Breast epithelium (tissue), 4 donors: ENCODE results near the gene MDN1. TPM values are rescaled to one million over a fixed set of nuclear protein-coding genes. Genes with fewer than 3 reads are reported as not detected.

Experiments
- DNase-seq, 2 donors: peaks; one replicate each; pipeline ENCODE4 v3.0.0-alpha.2; 2019; ENCODE audit warnings: low spot score in 2 of 2
- H3K27ac ChIP-seq, 2 donors: fragments of 200-600 bp; sonication (generic) in 1 of 2; one replicate each; pipeline ENCODE4 v1.5.1; 2016 to 2019; ENCODE audit warnings: mild to moderate bottlenecking in 1 of 2
- H3K27me3 ChIP-seq, 2 donors: fragments of 200-600 bp; sonication (generic) in 1 of 2; one replicate each; pipeline versions ENCODE4 v1.5.1 to v1.6.0; 2017 to 2019; ENCODE audit warnings: control low read depth in 1 of 2, mild to moderate bottlenecking in 1 of 2
- H3K36me3 ChIP-seq: fragments of 200-600 bp; one replicate; pipeline ENCODE4 v1.5.1; 2019
- H3K4me1 ChIP-seq, 2 donors: fragments of 200-600 bp; sonication (generic); one replicate each; pipeline ENCODE4 v1.5.1; 2016 to 2019; ENCODE audit warnings: control low read depth in 1 of 2
- H3K4me3 ChIP-seq, 3 donors: fragments of 200-600 bp; sonication (generic); 1 replicate in 2 of 3; 2 replicates in 1 of 3; pipeline ENCODE4 v1.5.1; 2016 to 2019; ENCODE audit warnings: mild to moderate bottlenecking in 3 of 3, moderate library complexity in 2 of 3
- H3K9me3 ChIP-seq, 2 donors: fragments of 200-600 bp; sonication (generic) in 1 of 2; one replicate each; pipeline ENCODE4 v1.5.1; 2016 to 2019; ENCODE audit warnings: control low read depth in 1 of 2
- POLR2A ChIP-seq: fragments of 450-650 bp; IDR thresholded peaks from one replicate; pipeline ENCODE4 v1.6.1; 2016; ENCODE audit warnings: antibody characterized with exemption, mild to moderate bottlenecking, moderate library complexity
- POLR2AphosphoS5 ChIP-seq, 3 donors: sonication (generic); formaldehyde crosslinking; IDR thresholded peaks; one replicate each; pipeline ENCODE4 v1.6.1; 2017; ENCODE audit warnings: antibody characterized with exemption in 3 of 3
- intact Hi-C: fragments of 100-400 bp; cut with DNase I; formaldehyde crosslinking; loops from one replicate; pipeline ENCODE4 v1.15.1; 2023; ENCODE audit warnings: low total_unique reads
- total RNA-seq, 3 donors: library from RNA; depleted of rRNA; stranded (reverse); fragments of >200 nt; gene quantifications; one replicate each; pipeline ENCODE4 v1.1.0, GENCODE V29; 2016
- TF ChIP-seq, protein P1 (sequence below), 3 donors: fragments of 450-650 bp; IDR thresholded peaks; one replicate each; pipeline ENCODE4 v1.5.1; 2016 to 2017; ENCODE audit warnings: antibody characterized with exemption in 3 of 3, mild to moderate bottlenecking in 3 of 3, moderate library complexity in 3 of 3

Gene MDN1
- total RNA-seq, 3 donors from 2014 or later: 24.6 to 38.8 (median 38.0) TPM

DNA sequence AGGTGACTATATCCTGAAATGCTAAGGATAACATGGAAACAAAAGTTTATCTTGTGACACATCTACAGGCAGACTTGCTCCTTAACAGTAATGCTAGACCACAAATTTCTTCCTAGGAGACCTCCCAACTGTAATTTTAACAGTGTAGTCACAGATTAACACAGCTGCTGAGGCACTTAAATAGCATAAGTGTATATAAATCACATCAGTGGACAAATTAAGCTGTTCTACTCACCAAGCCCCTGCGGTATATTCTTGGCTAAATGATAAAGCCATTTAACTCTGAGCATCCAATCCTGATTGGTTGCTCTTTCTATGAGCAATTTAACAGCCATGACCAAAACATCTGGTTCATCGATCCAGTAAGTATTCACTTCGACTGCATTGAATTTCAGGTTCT lies 107.8 kb downstream of the MDN1 start:
- H3K27me3 ChIP-seq: no peaks in the 10 kb centered on the region
- no peak overlapping the region for H3K27ac ChIP-seq
- H3K36me3 ChIP-seq: no peaks in the 10 kb centered on the region
- no peak for DNase-seq
- H3K4me3 ChIP-seq: no peak overlapping the region
- H3K4me1 ChIP-seq: no peaks in the 10 kb centered on the region
- TF ChIP-seq POLR2AphosphoS5 (IDR thresholded peaks at IDR 0.05): no peak
- H3K9me3 ChIP-seq: no peaks in the 10 kb centered on the region
- intact Hi-C loops: no loop called here

GRCh38 chr6:89708316-89708715 lies 111.3 kb downstream of the MDN1 start:
- Histone ChIP-seq H3K36me3 (no peaks in the 10 kb centered on the region), H3K4me1 (no peaks in the 10 kb centered on the region), H3K9me3 (no peaks in the 10 kb centered on the region), H3K4me3 (no peak overlapping the region), H3K27ac (no peak overlapping the region), H3K27me3 (no peaks in the 10 kb centered on the region)
- DNase-seq: no peak
- TF ChIP-seq POLR2A: no peak
- no peak for TF ChIP-seq POLR2AphosphoS5 (IDR thresholded peaks at IDR 0.05)
- TF ChIP-seq, protein P1, sequence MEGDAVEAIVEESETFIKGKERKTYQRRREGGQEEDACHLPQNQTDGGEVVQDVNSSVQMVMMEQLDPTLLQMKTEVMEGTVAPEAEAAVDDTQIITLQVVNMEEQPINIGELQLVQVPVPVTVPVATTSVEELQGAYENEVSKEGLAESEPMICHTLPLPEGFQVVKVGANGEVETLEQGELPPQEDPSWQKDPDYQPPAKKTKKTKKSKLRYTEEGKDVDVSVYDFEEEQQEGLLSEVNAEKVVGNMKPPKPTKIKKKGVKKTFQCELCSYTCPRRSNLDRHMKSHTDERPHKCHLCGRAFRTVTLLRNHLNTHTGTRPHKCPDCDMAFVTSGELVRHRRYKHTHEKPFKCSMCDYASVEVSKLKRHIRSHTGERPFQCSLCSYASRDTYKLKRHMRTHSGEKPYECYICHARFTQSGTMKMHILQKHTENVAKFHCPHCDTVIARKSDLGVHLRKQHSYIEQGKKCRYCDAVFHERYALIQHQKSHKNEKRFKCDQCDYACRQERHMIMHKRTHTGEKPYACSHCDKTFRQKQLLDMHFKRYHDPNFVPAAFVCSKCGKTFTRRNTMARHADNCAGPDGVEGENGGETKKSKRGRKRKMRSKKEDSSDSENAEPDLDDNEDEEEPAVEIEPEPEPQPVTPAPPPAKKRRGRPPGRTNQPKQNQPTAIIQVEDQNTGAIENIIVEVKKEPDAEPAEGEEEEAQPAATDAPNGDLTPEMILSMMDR (IDR thresholded peaks at IDR 0.05): no peak
- intact Hi-C loops: no loop called here

GRCh38 chr6:89707766-89708165 lies 111.8 kb downstream of the MDN1 start:
- Histone ChIP-seq H3K36me3 (no peaks in the 10 kb centered on the region), H3K27me3 (no peaks in the 10 kb centered on the region)

GRCh38 chr6:89706121-89706520 lies 113.5 kb downstream of the MDN1 start:
- Histone ChIP-seq H3K36me3 (peaks cover 5% of the 10 kb centered on the region), H3K27ac (no peak overlapping the region), H3K9me3 (no peaks in the 10 kb centered on the region), H3K27me3 (no peaks in the 10 kb centered on the region), H3K4me3 (no peak overlapping the region), H3K4me1 (no peaks in the 10 kb centered on the region)
- TF ChIP-seq POLR2A (no peak), POLR2AphosphoS5 (IDR thresholded peaks at IDR 0.05) (no peak)
- TF ChIP-seq, protein P1 (IDR thresholded peaks at IDR 0.05): no peak
- no peak for DNase-seq
- intact Hi-C loops: loop anchor here (2.0 kb wide), 1 partner anchor 57 kb away; no protein-coding TSS in a partner anchor

More at GRCh38 chr6:89707766-89708165, 111.8 kb downstream of the MDN1 start:
- H3K4me3 ChIP-seq: no peak overlapping the region
- intact Hi-C loops: loop anchor here (2.0 kb wide), 1 partner anchor 55 kb away; no protein-coding TSS in a partner anchor
- TF ChIP-seq, protein P1 (IDR thresholded peaks at IDR 0.05): no peak
- TF ChIP-seq POLR2AphosphoS5 (IDR thresholded peaks at IDR 0.05): no peak
- TF ChIP-seq POLR2A: no peak
- no peak overlapping the region for H3K27ac ChIP-seq
- no peaks in the 10 kb centered on the region for H3K9me3 ChIP-seq
- DNase-seq: no peak
- H3K4me1 ChIP-seq: no peaks in the 10 kb centered on the region

DNA sequence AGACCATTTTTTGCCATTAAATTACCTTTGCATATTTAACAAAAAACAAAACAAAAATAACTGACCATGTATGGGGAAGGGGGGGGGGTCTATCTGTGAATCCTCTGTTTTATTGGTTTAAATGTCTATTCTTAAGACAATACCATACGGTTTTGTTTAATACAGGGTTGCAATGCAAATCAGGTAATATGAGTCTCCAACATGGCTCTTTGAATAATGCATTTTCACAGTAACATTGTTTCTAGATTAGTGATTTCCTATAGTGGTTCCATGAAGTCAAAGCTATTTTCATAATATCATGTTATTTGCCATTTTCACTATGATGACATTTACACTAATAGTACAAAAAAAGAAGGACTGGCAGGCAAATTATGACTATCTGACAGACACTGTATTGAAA lies 116.3 kb downstream of the MDN1 start:
- Histone ChIP-seq H3K9me3 (no peaks in the 10 kb centered on the region), H3K4me3 (no peak overlapping the region), H3K27me3 (no peaks in the 10 kb centered on the region), H3K36me3 (peaks cover 14% of the 10 kb centered on the region), H3K4me1 (no peaks in the 10 kb centered on the region), H3K27ac (no peak overlapping the region)
- DNase-seq: no peak
- intact Hi-C loops: no loop called here
- TF ChIP-seq, protein P1 (IDR thresholded peaks at IDR 0.05): no peak
- no peak for TF ChIP-seq POLR2AphosphoS5 (IDR thresholded peaks at IDR 0.05)
- TF ChIP-seq POLR2A: no peak

GRCh38 chr6:89702349-89702748 lies 117.2 kb downstream of the MDN1 start:
- TF ChIP-seq, protein P1 (IDR thresholded peaks at IDR 0.05): no peak
- TF ChIP-seq POLR2AphosphoS5 (IDR thresholded peaks at IDR 0.05) (no peak), POLR2A (no peak)
- intact Hi-C loops: no loop called here
- H3K9me3 ChIP-seq: no peaks in the 10 kb centered on the region
- H3K36me3 ChIP-seq: peaks cover 14% of the 10 kb centered on the region
- no peaks in the 10 kb centered on the region for H3K4me1 ChIP-seq
- DNase-seq: no peak
- H3K4me3 ChIP-seq: no peak overlapping the region
- H3K27ac ChIP-seq: no peak overlapping the region
- H3K27me3 ChIP-seq: no peaks in the 10 kb centered on the region
